Endothelial cell of umbilical vein (primary cell): ENCODE measurements around the gene GSTA1.

Experiments used
- EZH2 ChIP-seq: IDR thresholded peaks from 2 replicates; pipeline ENCODE4 v1.6.1; 2012; ENCODE audit warnings: borderline replicate concordance, low read depth, mild to moderate bottlenecking, moderate library complexity, low read length, inconsistent platforms; ENCODE audit not compliant: severe bottlenecking
- GATA2 ChIP-seq: IDR thresholded peaks from 2 replicates; pipeline ENCODE4 v1.7.0; 2011; ENCODE audit warnings: low read depth, mild to moderate bottlenecking, moderate library complexity, mixed read lengths, low read length; ENCODE audit not compliant: insufficient read length, insufficient read depth
- POLR2A ChIP-seq: IDR thresholded peaks from 2 replicates; pipeline ENCODE4 v1.6.1; 2012; ENCODE audit warnings: low read depth, mild to moderate bottlenecking, control low read depth, low read length
- POLR2AphosphoS5 ChIP-seq: IDR thresholded peaks from 2 replicates; pipeline ENCODE4 v1.6.1; 2012; ENCODE audit warnings: low read depth, mild to moderate bottlenecking, control low read depth, low read length, moderate library complexity; ENCODE audit not compliant: insufficient read depth
- TF ChIP-seq, protein P1 (sequence below): IDR thresholded peaks from 2 replicates; pipeline ENCODE4 v1.6.1; 2011; ENCODE audit not compliant: insufficient read depth, insufficient read length
- TF ChIP-seq, protein P2 (sequence below), 2 donors: IDR thresholded peaks; 1 replicate in 1 of 2; 2 replicates in 1 of 2; pipeline ENCODE4 v1.5.1; 2011; ENCODE audit warnings: low read length in 2 of 2, mild to moderate bottlenecking in 2 of 2, moderate library complexity in 2 of 2, control low read depth in 1 of 2, inconsistent platforms in 1 of 2, low read depth in 1 of 2; ENCODE audit not compliant: insufficient read depth in 1 of 2; ENCODE audit errors: extremely low read depth in 1 of 2

DNA sequence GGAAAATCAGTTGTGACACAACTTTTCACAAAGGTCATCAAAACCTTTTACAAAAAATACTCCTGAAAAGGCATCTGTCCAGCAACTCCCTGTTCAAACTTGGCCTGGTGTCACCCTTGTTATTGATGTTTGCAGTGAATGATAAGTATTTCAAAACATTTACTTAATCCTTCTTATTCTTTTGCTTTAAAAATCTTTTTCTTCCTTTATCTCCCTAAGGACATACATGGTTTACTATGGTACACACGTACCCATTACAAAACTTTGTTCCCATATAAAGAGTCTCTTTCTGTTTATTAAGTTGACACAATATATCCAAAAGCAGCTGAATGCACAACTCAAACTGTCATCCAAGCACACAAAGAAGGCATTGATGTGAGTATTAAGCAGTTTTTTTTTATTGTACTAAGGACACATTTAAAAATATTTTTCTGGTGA, 57.8 kb downstream of the GSTA1 start:
- TF ChIP-seq, protein P1, sequence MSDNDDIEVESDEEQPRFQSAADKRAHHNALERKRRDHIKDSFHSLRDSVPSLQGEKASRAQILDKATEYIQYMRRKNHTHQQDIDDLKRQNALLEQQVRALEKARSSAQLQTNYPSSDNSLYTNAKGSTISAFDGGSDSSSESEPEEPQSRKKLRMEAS = no peak
- TF ChIP-seq, protein P2, sequence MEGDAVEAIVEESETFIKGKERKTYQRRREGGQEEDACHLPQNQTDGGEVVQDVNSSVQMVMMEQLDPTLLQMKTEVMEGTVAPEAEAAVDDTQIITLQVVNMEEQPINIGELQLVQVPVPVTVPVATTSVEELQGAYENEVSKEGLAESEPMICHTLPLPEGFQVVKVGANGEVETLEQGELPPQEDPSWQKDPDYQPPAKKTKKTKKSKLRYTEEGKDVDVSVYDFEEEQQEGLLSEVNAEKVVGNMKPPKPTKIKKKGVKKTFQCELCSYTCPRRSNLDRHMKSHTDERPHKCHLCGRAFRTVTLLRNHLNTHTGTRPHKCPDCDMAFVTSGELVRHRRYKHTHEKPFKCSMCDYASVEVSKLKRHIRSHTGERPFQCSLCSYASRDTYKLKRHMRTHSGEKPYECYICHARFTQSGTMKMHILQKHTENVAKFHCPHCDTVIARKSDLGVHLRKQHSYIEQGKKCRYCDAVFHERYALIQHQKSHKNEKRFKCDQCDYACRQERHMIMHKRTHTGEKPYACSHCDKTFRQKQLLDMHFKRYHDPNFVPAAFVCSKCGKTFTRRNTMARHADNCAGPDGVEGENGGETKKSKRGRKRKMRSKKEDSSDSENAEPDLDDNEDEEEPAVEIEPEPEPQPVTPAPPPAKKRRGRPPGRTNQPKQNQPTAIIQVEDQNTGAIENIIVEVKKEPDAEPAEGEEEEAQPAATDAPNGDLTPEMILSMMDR (IDR thresholded peaks at IDR 0.05; ENCODE audit: extremely low read depth in 1 of 2, insufficient read depth in 1 of 2, low read depth in 1 of 2, low read length in 2 of 2) = no peak
- TF ChIP-seq EZH2 (no peak), POLR2AphosphoS5 (no peak), POLR2A (no peak), GATA2 (no peak)
